Pulmonary artery endothelial cell (primary cell): ENCODE measurements around the gene SH3GL3. TPM values are rescaled to one million over a fixed set of nuclear protein-coding genes. Genes with fewer than 3 reads are reported as not detected.

Experiments
- DNase-seq: peaks from one replicate; pipeline ENCODE4 v3.0.0-alpha.2; 2011; ENCODE audit warnings: low read depth, low spot score
- total RNA-seq: library from RNA; depleted of rRNA; stranded (reverse); fragments of >200 nt; gene quantifications from 2 replicates; pipeline ENCODE4 v1.2.3, GENCODE V29; 2014

Gene SH3GL3
- total RNA-seq, 1 donor from 2014 or later, result 0.07 TPM

- no peak for DNase-seq
These were observed 164.0 kb downstream of the SH3GL3 start for GRCh38 chr15:83610901-83611685.

- no peak for DNase-seq
These were observed 165.1 kb downstream of the SH3GL3 start for GRCh38 chr15:83612226-83612625.

DNA sequence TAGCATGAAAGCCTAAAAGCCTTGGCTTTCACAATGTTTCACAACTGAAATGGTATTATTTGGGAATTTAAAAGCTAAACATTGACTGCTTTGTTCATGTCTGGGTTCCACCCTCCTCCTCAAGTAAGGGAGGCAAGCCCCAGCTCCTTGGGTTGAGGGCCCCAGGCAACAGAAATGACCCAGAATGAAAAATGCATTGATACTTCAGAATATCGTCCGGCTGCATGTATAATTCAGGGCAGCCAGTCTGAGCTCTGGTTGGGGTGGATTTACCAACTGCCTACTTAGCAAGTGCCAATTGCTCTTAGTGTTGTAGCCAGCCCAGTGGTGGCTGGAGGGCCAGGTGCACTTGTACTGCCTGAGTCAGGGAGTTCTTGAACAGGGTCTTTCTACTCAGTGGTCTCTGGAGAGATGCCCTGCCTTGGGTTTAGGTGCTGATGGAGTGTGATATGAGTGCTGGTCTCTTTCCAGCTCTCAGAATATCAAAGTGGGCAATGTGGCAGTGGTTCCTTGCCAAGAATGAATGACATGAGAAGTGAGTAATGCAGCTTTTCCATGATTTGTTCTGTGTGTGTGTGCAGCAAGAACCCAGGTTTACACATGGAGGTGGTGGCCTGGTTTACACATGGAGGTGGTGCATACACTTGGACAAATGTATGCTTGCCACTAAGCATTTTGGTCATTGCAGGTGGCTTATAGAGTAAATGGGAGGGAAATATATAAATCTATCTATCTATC, 165.9 kb downstream of the SH3GL3 start:
- no peak for DNase-seq

DNA sequence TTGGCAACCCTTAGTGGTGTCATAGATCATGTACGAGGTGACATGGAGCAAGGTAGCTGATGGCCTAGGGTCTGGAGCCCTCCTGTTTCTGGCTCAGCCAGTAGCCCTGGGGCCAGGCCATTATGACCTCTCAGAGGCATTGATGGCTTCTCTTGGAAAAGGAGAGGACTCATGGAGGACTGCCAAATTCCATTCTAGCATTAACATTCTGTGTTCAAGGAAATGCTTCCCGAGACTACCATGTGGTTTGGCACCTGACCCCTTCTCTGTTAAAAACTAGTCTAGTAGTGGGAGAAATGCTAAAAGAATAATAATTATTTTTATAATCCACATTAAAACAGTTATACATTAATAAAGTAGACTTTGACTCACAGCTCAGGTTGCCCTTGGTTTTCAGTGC, 166.6 kb downstream of the SH3GL3 start:
- DNase-seq, result no peak

GRCh38 chr15:83616840-83617239, 169.7 kb downstream of the SH3GL3 start:
- no peak for DNase-seq

- no peak for DNase-seq
These were observed 179.1 kb downstream of the SH3GL3 start for GRCh38 chr15:83626171-83626802.

GRCh38 chr15:83631534-83631933, 184.4 kb downstream of the SH3GL3 start:
- DNase-seq, result no peak

- no peak for DNase-seq
These were observed 196.1 kb downstream of the SH3GL3 start for GRCh38 chr15:83643201-83643600.

GRCh38 chr15:83644439-83644838, 197.3 kb downstream of the SH3GL3 start:
- no peak for DNase-seq

DNA sequence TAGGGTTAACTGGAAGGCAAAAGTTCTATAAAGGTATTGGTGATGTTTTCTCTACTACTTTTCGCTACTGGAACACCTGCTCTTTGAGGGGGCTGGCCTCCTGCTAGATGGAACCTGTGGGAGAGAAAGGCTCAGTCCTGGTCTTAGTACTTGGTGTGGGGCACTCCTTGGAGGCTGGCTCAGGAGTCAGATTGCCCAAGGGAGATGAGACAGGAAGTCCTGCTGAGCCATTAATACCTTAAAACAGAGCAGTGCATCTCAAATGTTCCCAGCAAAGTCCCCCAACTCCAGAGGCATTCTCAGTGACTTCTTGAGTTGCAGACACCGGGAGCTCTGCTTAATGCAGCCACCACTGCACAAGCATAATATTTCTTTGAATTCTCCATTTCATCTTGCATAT, 203.7 kb downstream of the SH3GL3 start:
- DNase-seq, result no peak

GRCh38 chr15:83651541-83651940, 204.4 kb downstream of the SH3GL3 start:
- DNase-seq, result no peak

DNA sequence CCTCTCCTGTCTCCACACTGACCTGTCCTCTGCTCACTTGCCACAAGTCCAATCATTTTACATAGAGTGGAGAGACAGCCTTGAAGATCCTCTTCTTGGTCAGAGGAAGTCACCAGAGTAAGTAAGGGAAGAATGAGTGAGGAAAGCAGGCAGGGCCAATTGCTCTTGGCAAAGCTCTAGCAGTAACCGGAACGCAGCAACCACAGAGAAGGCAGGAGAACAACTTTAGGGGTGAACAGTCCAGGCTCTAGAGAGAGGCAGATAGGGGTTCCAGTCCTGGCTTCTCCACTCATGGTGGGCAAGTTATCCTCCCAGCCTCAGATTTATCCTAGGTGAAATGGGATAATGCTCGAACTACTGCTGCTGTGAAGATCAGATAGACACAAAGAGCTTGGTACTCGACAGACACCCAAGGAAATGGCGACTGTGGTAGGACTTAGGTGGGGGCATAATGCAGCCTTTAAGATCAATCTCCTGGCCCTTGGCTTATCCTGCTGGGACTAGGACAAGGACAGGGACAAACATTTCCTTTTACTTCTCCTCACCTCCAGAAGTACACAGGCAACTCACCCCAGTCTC, 205.6 kb downstream of the SH3GL3 start:
- no peak for DNase-seq

- no peak for DNase-seq
These were observed 206.1 kb downstream of the SH3GL3 start for GRCh38 chr15:83653288-83653638.

- DNase-seq, result no peak
These were observed 206.7 kb downstream of the SH3GL3 start, which contains the start of gene ADAMTSL3 for GRCh38 chr15:83653639-83654378. ADAMTSL3 (plus strand) TSS chr15:83654123; CDS start chr15:83655762, 1,639 bp downstream.

DNA sequence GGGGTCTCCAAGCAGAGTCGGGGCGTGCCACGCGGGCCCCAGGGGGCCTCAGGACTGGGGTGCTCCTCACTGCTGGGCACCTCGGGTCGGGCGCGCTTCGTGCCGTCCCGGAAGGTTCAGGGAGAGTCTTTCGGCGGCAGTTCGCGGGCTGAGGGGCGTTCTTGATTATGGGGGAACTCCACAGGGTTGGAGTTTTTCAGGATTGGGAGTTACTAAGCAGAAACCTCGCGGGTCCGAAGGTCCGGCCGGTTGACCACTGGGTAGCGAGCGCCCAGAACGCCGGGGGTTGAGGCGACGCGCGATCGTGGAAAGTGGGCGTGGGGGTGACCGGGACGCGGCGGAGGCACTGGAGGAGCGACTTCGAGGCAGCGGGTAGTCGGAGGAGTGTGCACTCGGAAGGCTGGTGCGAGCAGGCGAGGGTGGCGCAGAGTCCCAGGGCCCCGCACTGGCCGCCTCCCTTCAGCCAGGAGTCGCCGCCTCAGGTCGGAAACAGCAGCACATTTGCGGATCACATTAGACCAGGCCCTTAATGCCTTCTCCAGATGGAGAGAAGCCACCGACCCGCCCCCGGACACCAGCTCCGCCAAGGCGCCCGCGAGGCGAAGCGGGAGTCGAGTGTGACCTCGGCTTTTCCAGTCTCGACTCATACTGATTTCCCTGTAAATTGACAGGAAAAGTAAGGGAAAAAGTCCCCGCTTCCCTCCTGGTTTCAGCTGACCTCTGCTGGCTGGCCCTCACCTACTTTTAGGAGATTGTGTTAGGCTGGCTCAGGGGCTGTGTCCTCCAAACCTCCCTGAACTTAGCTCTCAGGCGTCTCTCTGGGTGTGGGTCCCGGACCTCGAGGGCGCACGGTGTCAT, 207.5 kb downstream of the SH3GL3 start:
- no peak for DNase-seq

DNA sequence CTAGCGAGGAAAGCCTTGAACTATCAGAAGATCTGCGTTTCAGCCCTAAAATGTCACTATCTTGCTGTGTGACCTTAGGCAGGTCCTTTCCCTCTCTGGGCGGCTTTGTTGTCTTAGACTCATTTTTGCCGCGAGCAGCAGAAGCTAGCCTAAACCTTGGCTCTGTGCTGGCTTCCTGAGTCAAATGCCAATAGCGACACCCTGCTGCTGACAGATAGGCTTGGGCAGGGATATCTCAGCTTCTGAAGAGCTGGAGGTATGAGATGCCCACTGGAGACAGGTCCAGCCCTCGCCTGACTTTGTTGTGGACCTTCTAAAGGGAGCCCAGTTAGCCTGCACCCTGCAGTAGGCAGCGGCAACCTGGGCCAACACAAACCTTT, 208.1 kb downstream of the SH3GL3 start:
- DNase-seq, result no peak

DNA sequence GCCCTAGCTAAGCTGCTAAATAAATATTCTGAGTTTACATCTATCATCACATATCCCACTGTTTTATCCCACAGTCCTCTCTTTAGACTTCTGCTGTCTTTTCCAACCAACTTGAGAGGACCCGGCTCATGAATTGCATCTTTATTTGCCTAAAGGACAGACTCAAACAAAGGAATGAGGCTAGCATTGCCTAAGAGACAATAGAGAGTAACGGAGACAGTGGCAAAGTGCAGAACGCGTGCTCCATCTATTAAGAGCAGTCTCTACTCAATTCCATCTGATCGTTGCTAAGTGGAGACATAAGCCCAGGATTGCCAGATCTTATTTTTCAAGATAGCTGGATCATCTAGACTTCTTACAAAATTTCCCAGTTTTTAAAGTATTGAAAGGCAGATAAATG, 209.1 kb downstream of the SH3GL3 start:
- DNase-seq, result no peak

DNA sequence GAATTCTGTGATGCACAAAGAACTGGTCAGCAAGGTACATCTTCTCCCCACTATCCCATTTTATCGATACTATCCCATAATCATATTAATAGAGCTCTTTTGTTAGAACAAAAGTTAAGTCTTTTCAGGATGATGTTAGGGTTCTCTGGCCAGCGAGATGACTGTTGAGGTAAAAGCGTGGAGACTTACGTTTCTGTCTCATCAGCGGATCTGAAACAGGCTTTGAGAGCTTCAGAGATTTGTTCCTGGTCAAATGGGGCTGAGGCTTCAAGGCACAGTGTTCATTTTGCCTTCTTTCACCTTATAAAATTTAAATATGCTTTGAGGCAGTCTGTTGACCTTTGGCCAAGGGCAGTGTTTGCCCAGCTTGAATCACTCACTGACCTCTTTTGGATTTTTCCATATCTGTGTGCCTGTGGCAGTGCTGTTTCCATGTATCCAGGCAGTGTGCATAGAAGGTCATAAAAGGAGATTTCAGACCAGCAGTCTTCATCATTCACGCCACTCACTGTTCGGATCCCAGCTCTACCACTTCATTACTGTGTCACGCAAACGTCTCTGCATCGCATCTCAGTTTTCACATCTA, 209.9 kb downstream of the SH3GL3 start:
- DNase-seq, result no peak

DNA sequence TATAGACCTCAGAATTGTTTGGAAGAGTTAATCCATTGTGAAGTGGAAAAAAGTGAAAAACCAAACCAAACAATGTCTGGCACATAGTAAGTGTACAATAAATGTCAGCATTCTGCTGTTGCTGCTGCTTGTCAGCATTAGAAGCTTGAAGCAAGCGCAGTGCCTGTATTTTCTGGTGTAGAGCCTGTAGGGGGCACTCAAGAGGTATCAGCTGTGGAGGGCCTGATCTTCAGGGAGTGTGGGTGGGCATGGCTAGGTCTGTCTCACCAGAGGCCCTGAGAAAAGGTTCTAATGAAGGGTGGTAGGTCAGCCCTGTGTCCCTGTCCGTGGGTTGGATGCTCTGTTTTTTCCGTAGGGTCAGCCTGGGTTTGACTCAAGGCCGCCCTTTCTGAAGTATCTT, 210.4 kb downstream of the SH3GL3 start:
- no peak for DNase-seq
